Measurements from ENCODE around the gene CSPG4. TPM values are rescaled to one million over a fixed set of nuclear protein-coding genes. Genes with fewer than 3 reads are reported as not detected.
"Not testable (repeated sequence)": the region's sequence is repeated elsewhere in the genome, so short reads cannot be mapped to it uniquely, and the experiment has no call there.

CSPG4 gene
- total RNA-seq, 3 donors from 2014 or later: 6.3 to 42.9 (median 17.0) TPM

- H3K27me3 ChIP-seq: no peaks in the 10 kb centered on the region
- TF ChIP-seq CTCF (IDR thresholded peaks at IDR 0.05) (no peak), POLR2AphosphoS5 (IDR thresholded peaks at IDR 0.05) (no peak), POLR2A (IDR thresholded peaks at IDR 0.05) (no peak)
Observed at GRCh38 chr15:75684648-75685047, 28.0 kb downstream of the CSPG4 start.

GRCh38 chr15:75683646-75684312, 28.9 kb downstream of the CSPG4 start:
- H3K4me1 ChIP-seq; DNase-seq (ENCODE audit: low spot score in 2 of 2); H3K27ac ChIP-seq; H3K4me3 ChIP-seq; H3K9me3 ChIP-seq; H3K27me3 ChIP-seq; H3K36me3 ChIP-seq; intact Hi-C loops (cut with DNase I; ENCODE audit: low total_unique reads): not testable (repeated sequence)
- peak; percentile 31 to 80 (median 64) for TF ChIP-seq CTCF (IDR thresholded peaks at IDR 0.05)

More at GRCh38 chr15:75684648-75685047, 28.0 kb downstream of the CSPG4 start:
- H3K36me3 ChIP-seq: no peaks in the 10 kb centered on the region
- no peak overlapping the region for H3K4me3 ChIP-seq
- H3K4me1 ChIP-seq: peaks cover 0 to 4% of the 10 kb centered on the region in 2 donors
- intact Hi-C loops (cut with DNase I; ENCODE audit: low total_unique reads): no loop called here
- no peaks in the 10 kb centered on the region for H3K9me3 ChIP-seq
- H3K27ac ChIP-seq: no peak overlapping the region
- DNase-seq (ENCODE audit: low spot score in 2 of 2): no peak

GRCh38 chr15:75682181-75683135, 30.2 kb downstream of the CSPG4 start:
- H3K9me3 ChIP-seq: no peaks in the 10 kb centered on the region
- no peaks in the 10 kb centered on the region for H3K27me3 ChIP-seq
- TF ChIP-seq POLR2AphosphoS5 (IDR thresholded peaks at IDR 0.05) (no peak), CTCF (IDR thresholded peaks at IDR 0.05) (no peak)
- H3K36me3 ChIP-seq: no peaks in the 10 kb centered on the region
- no peak overlapping the region for H3K4me3 ChIP-seq
- no peak for DNase-seq (ENCODE audit: low spot score in 2 of 2)
- intact Hi-C loops (cut with DNase I; ENCODE audit: low total_unique reads): no loop called here
- peaks cover 0 to 4% of the 10 kb centered on the region in 2 donors for H3K4me1 ChIP-seq
- H3K27ac ChIP-seq: no peak overlapping the region

- Histone ChIP-seq H3K4me3 (no peak overlapping the region), H3K4me1 (peaks cover 0 to 4% of the 10 kb centered on the region in 2 donors), H3K27ac (peak overlapping the region in 1 of 2 donors; percentile 12), H3K36me3 (no peaks in the 10 kb centered on the region), H3K27me3 (no peaks in the 10 kb centered on the region), H3K9me3 (no peaks in the 10 kb centered on the region)
- TF ChIP-seq CTCF (IDR thresholded peaks at IDR 0.05): no peak
- TF ChIP-seq POLR2AphosphoS5 (IDR thresholded peaks at IDR 0.05): no peak
- TF ChIP-seq POLR2A (IDR thresholded peaks at IDR 0.05): no peak
- intact Hi-C loops (cut with DNase I; ENCODE audit: low total_unique reads): no loop called here
- no peak for DNase-seq (ENCODE audit: low spot score in 2 of 2)
Observed at GRCh38 chr15:75680007-75680789, 32.5 kb downstream of the CSPG4 start.

GRCh38 chr15:75678324-75678690, 34.3 kb downstream of the CSPG4 start:
- intact Hi-C loops (cut with DNase I; ENCODE audit: low total_unique reads); H3K27ac ChIP-seq; H3K4me1 ChIP-seq; H3K27me3 ChIP-seq; H3K4me3 ChIP-seq; H3K36me3 ChIP-seq; DNase-seq (ENCODE audit: low spot score in 2 of 2); H3K9me3 ChIP-seq: not testable (repeated sequence)

Measured in breast epithelium (tissue), 4 donors.